Kasumi-1 (cell line): Measurements from ENCODE around the gene SSTR1.

Source experiments
- DNase-seq, 2 experiments: peaks; one replicate each; lab custom pipeline; 2025; lab: John Stamatoyannopoulos, UW

The SSTR1 gene

DNA sequence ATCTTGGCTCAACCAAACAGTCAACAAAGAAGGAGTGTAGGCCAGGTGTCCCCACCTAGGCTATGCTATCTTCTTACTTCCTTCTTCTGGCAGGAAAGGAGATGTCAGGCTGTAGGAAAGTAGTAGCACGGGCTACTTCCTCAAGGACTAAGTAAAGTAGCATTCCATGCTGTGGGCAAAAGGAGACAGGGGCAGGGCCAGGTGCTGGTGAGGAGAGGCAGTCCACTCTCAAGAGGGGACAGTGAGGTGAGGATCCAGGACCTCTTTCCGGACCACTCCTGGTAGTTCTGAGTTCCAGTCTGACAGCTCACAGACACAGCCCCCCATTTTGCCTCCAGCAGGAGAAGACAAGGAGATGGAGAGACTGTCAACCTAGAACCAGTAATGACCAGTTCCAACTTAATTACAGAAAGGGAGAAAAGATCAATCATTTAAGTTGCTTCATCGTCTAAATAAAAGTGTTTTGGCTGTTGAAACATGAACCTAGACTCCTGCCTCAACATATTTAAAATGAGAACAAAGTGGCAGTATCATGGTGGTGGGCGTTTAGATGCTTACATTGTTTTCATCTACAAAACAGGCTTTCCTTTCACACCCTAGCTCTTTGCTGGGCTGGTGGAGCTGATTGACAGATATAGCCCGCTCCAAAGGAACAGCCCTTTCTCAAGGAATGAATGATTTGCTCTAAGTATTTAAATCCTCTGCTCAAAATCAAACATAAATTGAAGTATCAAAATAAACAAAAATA is 5.1 kb upstream of the SSTR1 start:
- no peak for DNase-seq

DNA sequence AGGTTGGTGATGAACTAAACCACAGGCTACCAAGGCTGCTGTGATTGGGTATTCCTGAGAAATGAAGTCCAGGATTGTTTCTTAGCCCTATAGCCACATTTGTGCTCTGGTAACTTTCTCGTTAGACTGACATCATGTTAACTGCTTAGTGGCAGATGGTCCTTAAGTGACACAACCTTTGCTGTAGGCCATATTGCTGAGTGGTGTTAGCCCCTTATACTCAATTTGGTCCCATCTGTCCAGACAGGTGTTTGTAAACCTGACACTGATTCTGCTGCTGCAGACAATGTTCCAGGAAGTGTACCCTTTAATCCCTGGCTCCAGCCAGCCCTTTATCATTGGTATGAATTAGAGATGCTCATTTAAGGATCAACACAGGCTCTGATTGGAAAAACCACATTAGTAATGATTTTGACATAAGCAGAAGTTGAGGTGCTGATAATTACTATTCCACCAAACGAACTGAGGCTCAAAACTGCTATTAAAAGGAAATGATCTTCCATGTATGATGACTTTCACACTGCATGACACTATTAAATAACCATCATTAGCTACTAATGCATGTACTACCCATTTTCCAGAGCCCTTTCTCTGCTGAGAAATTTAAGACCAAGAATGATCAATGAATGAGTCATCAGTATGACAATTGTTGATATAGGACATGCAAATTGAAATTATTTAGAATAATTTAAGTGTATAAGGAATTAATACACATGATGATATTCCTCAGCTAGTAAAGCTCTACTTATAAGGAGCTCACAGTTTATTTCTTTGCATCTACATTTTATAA is 3.6 kb upstream of the SSTR1 start:
- no peak for DNase-seq

DNA sequence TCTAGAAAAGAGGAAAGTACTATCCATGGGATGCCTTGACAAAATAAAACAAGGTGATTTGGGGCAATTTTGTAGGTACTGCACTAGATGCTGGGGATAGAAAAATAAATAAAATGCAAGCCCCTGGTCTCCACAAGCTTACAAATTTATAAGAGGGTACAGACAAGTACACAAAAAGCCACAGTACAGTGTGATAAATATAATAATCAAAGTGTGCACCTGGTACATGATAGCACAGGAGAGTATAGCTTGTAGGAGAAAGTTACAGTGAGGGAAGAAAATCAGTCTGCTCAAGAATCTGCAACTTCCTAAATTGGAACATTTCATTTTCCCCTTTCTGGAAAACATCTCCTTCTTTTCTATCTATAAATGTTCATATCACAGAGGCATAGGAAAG is 3.0 kb upstream of the SSTR1 start:
- no peak for DNase-seq

DNA sequence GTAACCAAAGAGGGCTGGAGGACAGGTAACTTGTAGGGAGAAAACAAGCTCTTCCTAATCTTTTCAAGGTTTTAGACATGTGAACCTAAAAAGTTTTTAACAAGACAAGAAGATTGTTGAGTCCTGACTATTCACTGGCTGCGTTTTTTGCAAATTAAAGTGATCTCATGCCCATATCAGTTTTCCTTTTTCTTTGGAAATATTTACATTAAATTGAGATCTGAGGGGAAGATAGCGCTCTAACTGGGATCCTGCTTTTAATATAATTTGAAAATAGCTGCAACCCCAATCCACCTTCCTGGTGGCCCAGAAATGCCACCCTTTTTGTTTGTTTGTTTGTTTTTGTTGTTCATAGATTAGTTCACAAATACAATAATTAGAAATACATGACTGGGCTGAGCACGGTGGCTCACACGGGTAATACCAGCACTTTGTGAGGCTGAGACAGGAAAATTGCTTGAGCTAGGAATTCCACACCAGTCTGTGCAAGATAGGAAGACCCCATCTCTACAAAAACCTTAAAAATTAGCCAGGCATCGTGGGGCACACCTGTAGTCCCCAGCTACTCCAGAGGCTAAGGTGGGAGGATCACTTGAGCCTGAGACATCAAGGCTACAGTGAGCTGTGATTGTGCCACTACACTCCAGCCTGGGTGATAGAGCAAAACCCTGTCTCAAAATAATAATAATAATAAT is 2.4 kb upstream of the SSTR1 start:
- no peak for DNase-seq

DNA sequence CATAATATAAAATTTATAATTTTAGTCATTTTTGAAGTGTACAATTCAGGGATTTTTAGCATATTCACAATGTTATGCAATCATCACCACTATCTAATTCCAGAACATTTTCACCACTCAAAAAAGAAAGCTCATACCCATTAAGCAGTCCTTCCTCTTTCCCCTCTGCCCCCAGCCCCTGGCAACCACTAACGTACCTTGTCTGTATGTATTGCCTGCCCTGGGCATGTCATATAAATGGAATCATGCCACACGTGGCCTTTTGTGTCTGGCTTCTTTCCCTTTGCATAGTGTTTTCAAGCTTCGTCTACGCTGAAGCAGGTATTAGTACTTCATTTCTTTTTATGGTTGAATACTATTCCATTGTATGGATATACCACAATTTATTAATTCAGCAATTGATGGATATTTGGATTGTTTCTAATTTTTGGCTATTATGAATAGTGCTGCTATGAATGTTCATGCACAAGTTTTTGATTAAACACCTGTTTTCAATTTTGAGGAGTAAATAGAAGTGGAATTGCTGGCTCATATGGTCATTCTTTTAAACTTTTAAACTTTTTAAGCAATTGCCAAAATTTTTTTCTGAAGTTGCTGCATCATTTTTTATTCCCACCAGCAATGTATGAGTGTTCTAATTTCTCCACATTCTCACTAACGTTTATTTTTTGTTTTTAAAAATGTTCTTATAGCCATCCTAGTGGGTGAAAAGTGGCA is 1.6 kb upstream of the SSTR1 start:
- no peak for DNase-seq

DNA sequence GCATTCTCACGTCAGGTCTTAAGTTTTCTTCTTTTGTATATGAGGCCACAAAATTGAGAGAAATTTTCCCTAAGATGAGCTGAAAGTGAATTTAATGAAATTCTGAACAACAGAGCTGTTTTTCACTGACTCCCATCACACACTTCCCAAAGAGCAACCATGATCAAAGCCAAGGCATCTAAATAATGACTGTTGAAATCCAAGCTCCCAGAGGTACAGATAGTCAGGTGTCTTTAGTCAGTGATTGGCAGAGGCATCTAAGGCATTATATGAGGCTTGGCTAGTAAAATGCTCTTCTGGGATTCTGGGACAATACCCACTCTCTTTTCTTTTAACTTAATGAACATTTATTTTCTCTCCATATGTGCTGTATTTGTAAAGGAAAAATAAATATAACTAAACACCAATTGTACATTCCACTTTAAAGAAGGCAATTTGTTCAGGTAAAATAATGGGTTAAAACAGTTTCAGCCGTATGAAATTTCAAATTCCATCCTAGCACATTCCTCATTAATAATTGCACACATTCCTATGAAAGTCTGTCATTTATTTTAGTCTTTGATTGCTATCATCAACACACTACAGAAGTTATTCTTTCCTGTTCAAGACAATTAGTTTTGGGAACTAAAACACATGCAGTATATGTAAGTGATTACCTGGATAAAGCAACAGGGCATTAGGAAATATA is 871 bp upstream of the SSTR1 start:
- DNase-seq: no peak

DNA sequence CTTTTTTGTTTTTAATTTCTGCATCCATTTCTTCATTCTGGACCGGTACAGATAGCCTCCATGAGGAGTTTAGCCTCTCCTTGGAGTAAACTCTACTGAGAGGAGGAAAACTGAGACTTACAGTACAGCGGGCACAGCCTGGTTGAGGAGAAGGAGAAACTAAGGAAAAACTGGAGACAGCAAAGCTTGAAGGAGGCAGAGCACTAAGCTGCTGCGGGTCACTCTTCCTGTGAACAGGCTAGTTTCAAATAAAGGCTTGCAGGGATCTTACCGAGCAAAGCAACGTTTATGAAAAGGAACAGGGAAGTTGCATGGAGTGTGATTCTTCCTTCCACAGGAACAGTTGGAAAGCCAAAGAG is 348 bp upstream of the SSTR1 start:
- no peak for DNase-seq

DNA sequence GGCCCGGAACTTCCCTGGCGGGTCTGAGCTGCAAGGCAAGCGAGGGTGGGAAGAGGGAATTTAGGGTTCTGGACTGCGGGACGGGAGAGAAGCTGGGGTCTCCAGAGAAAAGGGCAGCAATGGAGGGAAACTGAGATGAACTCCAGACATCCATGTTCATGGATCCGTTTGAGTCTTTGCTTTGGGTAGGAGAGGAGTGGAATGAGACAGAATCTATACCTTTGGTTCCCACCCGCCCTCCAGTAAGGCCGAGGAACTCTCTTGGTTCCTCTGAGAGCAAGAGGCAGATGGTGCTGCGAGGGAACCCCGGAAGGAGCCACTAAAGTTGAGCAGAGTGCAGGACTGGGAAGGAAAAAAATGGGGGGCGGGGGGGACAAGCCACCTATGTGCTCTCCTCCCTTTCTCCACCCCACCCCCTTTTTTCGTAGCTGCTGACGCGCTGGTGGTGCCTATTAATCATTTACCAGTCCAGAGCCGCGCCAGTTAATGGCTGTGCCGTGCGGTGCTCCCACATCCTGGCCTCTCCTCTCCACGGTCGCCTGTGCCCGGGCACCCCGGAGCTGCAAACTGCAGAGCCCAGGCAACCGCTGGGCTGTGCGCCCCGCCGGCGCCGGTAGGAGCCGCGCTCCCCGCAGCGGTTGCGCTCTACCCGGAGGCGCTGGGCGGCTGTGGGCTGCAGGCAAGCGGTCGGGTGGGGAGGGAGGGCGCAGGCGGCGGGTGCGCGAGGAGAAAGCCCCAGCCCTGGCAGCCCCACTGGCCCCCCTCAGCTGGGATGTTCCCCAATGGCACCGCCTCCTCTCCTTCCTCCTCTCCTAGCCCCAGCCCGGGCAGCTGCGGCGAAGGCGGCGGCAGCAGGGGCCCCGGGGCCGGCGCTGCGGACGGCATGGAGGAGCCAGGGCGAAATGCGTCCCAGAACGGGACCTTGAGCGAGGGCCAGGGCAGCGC is 1.2 kb downstream of the SSTR1 start:
- no peak for DNase-seq

DNA sequence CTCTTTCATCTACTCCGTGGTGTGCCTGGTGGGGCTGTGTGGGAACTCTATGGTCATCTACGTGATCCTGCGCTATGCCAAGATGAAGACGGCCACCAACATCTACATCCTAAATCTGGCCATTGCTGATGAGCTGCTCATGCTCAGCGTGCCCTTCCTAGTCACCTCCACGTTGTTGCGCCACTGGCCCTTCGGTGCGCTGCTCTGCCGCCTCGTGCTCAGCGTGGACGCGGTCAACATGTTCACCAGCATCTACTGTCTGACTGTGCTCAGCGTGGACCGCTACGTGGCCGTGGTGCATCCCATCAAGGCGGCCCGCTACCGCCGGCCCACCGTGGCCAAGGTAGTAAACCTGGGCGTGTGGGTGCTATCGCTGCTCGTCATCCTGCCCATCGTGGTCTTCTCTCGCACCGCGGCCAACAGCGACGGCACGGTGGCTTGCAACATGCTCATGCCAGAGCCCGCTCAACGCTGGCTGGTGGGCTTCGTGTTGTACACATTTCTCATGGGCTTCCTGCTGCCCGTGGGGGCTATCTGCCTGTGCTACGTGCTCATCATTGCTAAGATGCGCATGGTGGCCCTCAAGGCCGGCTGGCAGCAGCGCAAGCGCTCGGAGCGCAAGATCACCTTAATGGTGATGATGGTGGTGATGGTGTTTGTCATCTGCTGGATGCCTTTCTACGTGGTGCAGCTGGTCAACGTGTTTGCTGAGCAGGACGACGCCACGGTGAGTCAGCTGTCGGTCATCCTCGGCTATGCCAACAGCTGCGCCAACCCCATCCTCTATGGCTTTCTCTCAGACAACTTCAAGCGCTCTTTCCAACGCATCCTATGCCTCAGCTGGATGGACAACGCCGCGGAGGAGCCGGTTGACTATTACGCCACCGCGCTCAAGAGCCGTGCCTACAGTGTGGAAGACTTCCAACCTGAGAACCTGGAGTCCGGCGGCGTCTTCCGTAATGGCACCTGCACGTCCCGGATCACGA is 2.2 kb downstream of the SSTR1 start:
- DNase-seq: no peak

DNA sequence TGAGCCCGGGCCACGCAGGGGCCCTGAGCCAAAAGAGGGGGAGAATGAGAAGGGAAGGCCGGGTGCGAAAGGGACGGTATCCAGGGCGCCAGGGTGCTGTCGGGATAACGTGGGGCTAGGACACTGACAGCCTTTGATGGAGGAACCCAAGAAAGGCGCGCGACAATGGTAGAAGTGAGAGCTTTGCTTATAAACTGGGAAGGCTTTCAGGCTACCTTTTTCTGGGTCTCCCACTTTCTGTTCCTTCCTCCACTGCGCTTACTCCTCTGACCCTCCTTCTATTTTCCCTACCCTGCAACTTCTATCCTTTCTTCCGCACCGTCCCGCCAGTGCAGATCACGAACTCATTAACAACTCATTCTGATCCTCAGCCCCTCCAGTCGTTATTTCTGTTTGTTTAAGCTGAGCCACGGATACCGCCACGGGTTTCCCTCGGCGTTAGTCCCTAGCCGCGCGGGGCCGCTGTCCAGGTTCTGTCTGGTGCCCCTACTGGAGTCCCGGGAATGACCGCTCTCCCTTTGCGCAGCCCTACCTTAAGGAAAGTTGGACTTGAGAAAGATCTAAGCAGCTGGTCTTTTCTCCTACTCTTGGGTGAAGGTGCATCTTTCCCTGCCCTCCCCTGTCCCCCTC is 3.0 kb downstream of the SSTR1 start:
- DNase-seq: no peak

DNA sequence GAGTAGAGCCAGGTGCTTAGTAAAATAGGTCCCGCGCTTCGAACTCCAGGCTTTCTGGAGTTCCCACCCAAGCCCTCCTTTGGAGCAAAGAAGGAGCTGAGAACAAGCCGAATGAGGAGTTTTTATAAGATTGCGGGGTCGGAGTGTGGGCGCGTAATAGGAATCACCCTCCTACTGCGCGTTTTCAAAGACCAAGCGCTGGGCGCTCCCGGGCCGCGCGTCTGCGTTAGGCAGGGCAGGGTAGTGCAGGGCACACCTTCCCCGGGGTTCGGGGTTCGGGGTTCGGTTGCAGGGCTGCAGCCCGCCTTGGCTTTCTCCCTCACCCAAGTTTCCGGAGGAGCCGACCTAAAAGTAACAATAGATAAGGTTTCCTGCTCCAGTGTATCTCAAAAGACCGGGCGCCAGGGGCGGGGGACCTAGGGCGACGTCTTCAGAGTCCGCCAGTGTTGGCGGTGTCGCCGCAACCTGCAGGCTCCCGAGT is 3.6 kb downstream of the SSTR1 start:
- no peak for DNase-seq

DNA sequence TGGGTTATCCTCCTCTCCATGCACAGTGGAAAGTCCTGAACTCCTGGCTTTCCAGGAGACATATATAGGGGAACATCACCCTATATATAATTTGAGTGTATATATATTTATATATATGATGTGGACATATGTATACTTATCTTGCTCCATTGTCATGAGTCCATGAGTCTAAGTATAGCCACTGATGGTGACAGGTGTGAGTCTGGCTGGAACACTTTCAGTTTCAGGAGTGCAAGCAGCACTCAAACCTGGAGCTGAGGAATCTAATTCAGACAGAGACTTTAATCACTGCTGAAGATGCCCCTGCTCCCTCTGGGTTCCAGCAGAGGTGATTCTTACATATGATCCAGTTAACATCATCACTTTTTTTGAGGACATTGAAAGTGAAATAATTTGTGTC is 4.4 kb downstream of the SSTR1 start:
- no peak for DNase-seq

DNA sequence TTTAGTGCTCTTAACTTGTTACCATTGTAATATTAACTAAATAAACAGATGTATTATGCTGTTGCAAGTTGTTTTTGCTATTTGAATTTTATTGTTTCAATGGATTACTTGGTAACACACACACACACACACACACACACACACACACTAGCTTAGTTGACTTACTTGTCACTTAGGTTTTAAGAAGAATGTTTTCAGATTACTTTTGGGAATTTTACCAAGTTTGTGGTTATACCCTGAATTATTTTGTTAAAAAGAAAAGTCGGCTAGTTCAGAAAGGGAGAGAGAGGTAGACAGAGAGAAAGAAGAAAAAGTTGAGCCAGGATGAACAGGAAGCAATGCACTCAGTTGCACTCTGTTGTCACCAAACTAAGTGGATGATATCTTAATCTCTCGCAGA is 5.3 kb downstream of the SSTR1 start:
- no peak for DNase-seq

DNA sequence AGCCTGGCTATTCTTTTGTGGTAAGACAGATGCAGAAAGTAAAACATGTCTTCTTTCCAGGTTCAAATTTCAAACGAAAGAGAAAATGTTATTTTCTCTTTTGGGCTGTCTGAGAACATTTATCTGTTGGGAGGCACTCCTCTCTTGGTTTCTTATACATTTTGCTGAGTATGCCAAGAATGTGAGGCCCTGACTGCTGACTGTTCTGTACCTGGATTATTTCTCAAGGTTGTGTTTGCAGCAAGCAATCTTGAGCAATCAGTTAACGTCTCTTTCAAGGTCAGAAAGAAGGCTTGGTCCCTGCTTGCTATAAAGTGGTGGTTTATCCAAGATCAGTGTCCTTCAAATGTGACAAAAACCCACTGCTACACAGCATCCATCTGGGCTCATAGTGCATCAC is 9.8 kb downstream of the SSTR1 start:
- no peak for DNase-seq

DNA sequence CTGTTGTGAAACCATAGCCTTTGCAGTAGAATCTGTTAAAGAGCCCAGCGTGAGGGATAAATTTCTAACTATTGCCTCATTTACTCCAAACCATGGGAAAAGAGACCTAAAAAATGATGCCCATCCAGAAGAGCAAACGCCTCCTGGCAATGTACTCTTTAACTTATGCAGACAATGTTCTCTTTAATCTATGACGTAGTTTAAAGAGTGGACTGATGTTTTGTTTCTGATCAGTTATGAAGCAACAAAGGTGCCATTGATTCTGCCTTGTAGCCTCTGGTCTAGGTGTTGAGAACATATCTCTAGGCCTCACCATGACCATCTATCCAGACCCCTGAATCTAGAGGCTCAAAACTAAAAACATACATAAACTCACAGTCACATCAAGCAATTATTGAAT is 13.4 kb downstream of the SSTR1 start:
- DNase-seq: no peak

DNA sequence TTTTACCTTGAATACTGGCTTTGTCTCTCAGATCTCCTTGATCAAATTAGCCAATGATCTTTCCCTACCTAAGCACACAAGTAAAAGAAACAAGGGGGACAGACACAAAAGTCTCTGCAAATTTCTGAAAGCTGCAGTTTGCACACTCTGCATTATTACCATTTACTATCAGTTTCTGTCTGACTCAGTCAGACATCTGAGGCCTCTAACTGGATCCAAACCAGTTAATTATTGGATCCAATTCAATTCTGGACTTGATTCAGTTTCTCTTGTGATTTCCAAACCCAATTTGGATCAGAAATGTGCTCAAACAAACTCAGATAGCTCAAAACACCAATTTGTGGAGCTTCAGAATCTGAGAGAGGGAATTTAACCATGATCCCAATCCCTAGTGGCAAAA is 16.6 kb downstream of the SSTR1 start:
- no peak for DNase-seq

DNA sequence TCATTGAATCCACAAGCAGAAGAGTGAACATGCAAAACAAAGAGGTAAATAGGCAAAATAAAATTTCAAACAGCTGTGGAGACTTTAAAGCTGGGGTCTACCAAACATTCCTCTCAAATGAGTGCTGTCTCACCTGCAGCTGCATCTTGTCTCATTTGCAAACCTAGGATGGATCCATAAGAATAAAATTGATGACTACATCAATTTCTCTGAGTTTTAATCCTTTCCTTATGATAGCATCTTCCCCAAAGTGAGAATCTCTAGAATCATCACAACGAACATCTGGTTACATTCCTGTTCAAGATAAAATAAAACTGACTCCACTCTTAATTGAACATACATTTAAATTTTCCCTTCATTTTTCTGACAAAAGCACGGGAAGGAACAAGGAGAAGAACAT is 18.2 kb downstream of the SSTR1 start:
- DNase-seq: no peak

DNA sequence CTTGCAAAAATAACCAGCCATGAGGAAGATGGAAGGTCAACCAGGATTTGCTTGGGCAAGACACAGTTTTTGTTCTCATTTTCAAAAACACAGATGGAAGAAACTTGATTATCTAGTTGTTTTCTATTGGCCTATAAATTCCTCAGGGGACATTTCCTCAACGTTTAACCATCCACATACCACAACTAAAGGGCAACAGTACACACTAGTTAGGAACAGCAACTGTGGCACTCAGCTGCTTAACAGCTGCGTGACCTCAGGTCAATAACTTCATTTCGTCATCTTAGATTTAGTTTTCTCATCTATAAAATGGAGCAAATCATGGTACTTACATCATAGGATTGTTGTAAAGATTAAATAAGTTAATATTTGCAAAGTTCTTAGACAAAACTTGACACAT is 18.7 kb downstream of the SSTR1 start:
- DNase-seq: no peak

DNA sequence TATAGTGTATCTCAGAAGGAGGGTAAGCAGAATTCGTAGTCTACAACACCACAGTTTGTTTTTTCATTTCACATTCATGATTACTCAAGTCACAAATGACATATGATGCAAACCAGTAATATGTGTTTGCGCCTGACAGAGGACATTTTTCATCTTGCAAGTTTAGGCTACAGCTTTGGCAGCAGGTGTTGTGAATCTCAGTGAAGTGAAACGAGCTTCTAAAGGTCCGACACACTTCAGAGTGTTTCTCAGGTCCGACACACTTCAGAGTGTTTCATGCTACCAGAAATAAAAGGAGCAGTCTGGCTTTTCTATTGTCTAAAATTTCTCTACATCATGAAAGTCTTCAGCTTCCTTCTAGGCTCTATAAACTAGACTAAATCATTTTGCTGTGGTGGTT is 25.5 kb downstream of the SSTR1 start:
- no peak for DNase-seq
